ENCODE measurements around the gene CASP7.

The CASP7 gene

GRCh38 chr10:113753020-113753692, 73.4 kb downstream of the CASP7 start:
- no peak for DNase-seq (ENCODE audit: extremely low read depth, low read depth)
- no peak for TF ChIP-seq CTCF (IDR thresholded peaks at IDR 0.05; ENCODE audit: low read depth, low read length)

- no peak for DNase-seq (ENCODE audit: extremely low read depth, low read depth)
- TF ChIP-seq CTCF (IDR thresholded peaks at IDR 0.05; ENCODE audit: low read depth, low read length), result no peak
These were observed 74.4 kb downstream of the CASP7 start for GRCh38 chr10:113754125-113754524.

DNA sequence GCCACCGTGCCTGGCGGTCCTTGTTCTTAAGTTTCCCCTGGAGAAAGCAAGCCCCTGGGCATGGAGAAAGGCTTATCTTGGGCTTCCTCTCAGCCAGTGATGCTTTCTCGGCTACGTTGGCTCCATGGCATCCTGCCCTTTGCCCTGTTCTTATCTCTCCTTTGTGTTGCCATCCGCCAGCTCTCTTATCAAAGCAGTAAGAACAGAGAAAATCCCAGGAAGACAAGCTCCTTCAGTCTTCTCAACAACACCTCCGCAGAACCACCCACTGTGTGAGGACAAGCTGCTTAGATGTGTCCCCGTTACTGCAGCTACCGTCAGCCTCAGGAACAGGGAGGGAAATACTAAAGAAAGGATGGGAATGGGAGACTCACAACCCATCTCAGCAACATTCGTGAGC, 75.1 kb downstream of the CASP7 start:
- DNase-seq (ENCODE audit: extremely low read depth, low read depth), result no peak

GRCh38 chr10:113756940-113757543, 77.3 kb downstream of the CASP7 start:
- no peak for DNase-seq (ENCODE audit: extremely low read depth, low read depth)

More for the DNA sequence above, 75.1 kb downstream of the CASP7 start:
- TF ChIP-seq CTCF (IDR thresholded peaks at IDR 0.05; ENCODE audit: low read depth, low read length), result no peak

DNA sequence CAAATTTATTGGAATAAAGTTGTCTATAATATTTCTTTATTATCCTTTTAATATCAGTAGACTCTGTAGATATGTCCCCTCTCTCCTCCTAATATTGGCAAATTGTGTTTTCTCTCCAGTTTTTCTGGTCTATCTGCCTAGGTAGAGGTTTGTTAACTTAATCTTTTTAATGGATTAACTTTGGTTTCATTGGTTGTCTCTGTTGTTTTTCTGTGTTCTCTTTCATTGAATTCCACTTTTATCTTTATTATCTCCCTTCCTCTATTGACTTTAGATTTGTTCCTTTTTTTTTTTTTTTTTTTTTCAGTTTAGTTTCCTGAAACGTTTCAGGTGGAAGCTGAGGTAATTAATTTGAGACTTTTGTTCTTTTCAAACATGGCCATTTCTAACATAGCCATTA, 82.4 kb downstream of the CASP7 start:
- no peak for DNase-seq (ENCODE audit: extremely low read depth, low read depth)
- no peak for TF ChIP-seq CTCF (IDR thresholded peaks at IDR 0.05; ENCODE audit: low read depth, low read length)

More at GRCh38 chr10:113756940-113757543, 77.3 kb downstream of the CASP7 start:
- TF ChIP-seq CTCF (IDR thresholded peaks at IDR 0.05; ENCODE audit: low read depth, low read length), result no peak

- no peak for TF ChIP-seq CTCF (IDR thresholded peaks at IDR 0.05; ENCODE audit: low read depth, low read length)
These were observed 84.9 kb downstream of the CASP7 start for GRCh38 chr10:113764582-113764981.

DNA sequence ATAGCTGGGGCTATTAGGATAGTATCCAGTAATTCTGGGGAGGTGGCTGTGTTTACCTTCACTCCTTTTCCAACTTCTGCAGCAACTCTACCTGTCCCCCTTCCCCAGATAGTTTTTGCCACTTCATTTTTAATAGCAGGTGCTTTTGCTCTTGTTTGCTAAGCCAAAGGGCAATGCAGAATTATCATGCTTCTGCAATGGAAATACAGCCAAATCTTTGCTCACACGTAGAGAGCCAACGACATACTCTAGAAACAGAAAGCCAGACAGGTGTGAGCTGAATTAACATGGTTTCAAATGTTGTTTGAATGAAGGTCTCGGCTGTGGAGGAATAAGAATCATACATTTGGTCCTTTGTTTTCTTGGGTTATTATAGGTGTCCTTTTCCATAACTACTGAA, 86.2 kb downstream of the CASP7 start:
- no peak for DNase-seq (ENCODE audit: extremely low read depth, low read depth)
- TF ChIP-seq CTCF (IDR thresholded peaks at IDR 0.05; ENCODE audit: low read depth, low read length), result no peak

More at GRCh38 chr10:113764582-113764981, 84.9 kb downstream of the CASP7 start:
- DNase-seq (ENCODE audit: extremely low read depth, low read depth), result no peak
